Measurements from ENCODE around the gene R3HCC1L.
"Not testable (repeated sequence)": the region's sequence is repeated elsewhere in the genome, so short reads cannot be mapped to it uniquely, and the experiment has no call there.

Gene R3HCC1L

DNA sequence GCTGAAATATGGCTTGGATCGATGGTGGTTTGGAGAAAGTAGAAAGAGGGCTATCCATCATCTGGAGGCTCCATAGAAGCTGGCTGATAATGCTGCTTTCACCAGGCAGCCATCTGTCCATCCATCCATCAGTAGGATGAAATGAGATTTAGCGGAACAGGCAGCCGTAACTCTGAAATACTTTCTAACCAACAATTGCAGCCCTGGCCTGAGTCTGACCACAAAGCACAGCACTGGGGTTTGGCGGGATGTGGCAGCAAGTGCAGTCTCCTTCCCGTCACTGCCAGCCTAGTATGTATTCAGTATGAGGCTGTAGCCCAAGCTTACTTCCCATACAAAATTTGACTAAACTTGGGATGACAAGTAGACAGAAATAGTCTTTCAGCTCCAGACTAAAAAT lies 38.0 kb downstream of the R3HCC1L start:
- DNase-seq (ENCODE audit: low spot score) = no peak

- DNase-seq (ENCODE audit: low spot score) = no peak
These were observed 38.8 kb downstream of the R3HCC1L start for GRCh38 chr10:98173260-98173659.

- not testable (repeated sequence) for DNase-seq (ENCODE audit: low spot score)
These were observed 48.0 kb downstream of the R3HCC1L start for GRCh38 chr10:98182351-98182915.

DNA sequence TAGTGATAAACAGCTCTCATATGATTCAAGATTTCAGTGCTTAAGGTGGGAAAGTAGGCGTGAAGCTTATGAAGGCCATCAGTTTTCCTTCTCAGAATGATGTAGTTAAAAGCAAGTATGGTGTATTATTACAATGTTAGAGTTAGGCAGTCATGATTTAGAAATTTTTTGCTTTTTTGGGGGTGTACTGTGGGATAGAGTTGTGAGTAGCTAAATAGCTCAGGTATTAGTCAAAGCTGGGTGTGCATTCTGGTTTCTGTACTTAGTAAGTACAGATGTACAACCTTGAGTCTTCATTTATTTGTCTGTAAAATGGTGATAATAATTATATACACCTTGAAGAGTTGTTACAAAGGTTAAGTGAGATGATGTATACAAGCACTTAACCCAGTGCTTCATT lies 52.2 kb downstream of the R3HCC1L start:
- DNase-seq (ENCODE audit: low spot score) = no peak

DNA sequence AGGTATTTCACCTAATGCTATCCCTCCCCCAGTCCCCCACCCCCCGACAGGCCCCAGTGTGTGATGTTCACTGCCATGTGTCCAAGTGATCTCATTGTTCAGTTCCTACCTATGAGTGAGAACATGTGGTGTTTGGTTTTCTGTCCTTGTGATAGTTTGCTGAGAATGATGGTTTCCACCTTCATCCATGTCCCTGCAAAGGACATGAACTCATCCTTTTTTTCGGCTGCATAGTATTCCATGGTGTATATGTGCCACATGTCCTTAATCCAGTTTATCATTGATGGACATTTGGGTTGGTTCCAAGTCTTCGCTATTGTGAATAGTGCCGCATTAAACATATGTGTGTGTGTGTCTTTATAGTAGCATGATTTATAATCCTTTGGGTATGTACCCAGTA lies 56.3 kb downstream of the R3HCC1L start:
- not testable (repeated sequence) for DNase-seq (ENCODE audit: low spot score)

DNA sequence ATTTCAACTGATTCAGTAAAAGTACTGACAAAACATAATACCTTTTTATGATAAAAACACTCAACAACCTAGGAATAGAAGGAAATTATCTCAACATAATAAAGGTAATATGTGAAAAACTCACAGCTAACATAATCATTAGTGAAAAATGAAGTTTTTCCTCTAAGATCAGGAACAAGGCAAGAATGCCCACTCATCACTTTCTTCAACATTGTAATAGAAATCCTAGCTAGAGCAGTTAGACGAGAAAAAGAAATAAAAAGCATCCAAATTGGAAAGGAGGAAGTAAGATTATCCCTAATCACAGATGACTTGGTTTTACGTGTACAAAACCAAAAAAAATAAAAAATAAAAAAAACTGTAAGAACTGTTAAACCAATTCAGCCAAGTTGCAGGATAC lies 58.6 kb downstream of the R3HCC1L start:
- DNase-seq (ENCODE audit: low spot score) = no peak

DNA sequence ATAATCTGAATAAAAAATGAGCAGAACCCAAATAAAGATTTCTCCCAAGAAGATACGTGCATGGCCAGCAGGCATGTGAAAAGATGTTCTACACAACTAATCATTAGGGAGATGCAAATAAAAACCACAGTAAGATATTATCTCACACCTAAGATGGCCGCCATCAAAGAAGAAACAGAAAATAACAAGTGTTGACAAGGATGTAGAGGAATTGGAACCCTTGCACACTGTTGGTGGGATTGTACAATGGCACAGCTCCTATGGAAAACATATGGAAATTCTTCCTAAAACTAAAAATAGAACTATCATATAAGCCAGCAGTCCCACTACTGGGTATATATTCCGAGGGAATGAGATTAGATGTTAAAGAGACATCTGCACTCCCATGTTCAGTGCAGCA lies 60.2 kb downstream of the R3HCC1L start:
- no peak for DNase-seq (ENCODE audit: low spot score)

GRCh38 chr10:98195120-98195519 lies 60.7 kb downstream of the R3HCC1L start:
- no peak for DNase-seq (ENCODE audit: low spot score)

DNA sequence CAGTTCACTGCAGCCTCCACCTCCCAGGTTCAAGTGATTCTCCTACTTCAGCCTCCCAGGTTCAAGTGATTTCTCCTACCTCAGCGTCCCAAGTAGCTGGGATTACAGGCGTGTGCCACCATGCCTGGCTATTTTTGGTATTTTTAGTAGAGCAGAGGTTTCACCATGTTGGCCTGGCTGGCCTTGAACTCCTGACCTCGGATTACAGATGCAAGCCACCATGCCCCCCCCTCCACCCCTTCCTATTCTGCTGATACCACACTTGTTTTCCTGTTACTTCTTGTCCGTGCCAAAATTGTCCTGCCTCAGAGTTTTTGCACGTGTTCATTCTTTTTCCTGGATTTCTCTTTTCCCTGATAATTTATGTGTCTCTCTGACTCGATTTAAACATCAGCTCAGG lies 62.5 kb downstream of the R3HCC1L start:
- DNase-seq (ENCODE audit: low spot score) = no peak

DNA sequence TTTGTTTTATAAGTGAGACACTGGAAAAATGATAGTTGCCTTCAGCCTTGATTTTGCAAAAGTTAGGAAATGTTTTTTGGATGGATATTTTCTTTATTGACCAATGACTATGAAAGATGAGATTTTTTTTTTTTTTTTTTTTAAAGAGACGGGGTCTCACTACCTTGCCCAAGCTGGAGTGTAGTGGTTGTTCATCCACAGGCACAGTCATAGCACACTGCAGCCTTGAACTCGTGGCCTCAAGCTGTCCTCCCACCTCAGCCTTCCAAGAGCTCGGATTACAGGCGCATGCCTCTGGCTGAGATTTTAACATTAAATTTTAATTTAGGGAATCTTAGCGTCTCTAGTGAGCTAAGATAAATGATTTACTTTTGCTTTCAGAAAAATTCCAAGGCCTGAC lies 67.3 kb downstream of the R3HCC1L start:
- DNase-seq (ENCODE audit: low spot score) = no peak

GRCh38 chr10:98202378-98202777 lies 67.9 kb downstream of the R3HCC1L start:
- no peak for DNase-seq (ENCODE audit: low spot score)

DNA sequence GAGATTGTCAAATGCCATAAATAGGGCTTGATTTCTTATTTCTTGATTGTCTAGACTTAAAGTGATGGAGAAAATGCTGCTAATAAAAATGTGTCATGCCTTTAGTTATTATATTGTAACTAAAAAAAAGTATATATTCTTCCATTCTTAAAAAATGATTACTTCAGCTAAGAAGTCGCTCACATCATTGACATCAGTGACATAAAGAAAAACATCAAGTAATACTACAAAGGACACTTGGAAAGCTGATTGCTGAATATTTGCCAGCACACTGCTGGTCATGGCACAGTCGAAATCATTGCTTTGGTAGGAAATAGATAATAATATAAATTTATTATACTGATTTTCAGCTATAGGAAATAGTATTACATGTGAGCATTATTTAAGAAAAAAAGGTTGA lies 70.9 kb downstream of the R3HCC1L start:
- DNase-seq (ENCODE audit: low spot score) = no peak

GRCh38 chr10:98208925-98209324 lies 74.5 kb downstream of the R3HCC1L start:
- DNase-seq (ENCODE audit: low spot score) = no peak

DNA sequence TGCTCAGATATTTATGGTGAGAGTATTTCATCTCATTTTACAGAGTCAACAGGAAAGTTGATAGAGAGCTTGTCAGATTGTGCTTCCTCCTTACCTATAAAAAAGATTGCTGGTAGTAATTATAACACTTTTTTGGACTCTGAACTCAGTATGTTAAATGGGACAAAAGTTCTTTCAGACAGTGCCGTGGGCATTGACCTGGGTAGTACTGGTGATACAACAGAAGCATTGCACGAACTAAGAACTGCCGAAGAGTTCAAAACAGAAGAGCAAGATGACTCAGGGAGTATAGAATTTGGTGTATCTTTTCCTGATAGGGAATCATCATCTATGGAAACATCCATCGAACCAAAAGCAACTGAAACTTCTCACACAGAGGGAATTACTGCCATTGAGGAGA lies 75.0 kb downstream of the R3HCC1L start:
- no peak for DNase-seq (ENCODE audit: low spot score)

DNA sequence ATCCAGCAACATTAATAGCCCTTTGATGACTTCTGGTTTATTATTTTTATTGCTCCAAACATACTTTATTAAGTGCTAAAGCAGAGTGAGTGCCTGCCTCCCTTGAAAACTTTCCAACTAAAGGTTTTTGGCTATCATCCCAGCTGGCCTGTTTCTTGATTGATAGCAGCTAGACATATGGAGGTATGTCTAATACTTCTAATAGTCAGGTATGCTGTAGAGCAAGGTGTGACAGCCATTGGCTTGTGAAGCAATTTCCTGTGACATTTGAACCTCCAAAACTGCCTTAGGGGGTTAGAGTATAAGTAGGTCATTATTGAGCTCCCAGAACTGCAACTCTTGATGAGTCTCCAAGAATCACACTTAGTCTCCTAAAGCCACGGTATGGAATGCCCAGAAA lies 77.7 kb downstream of the R3HCC1L start:
- no peak for DNase-seq (ENCODE audit: low spot score)

GRCh38 chr10:98213740-98214139 lies 79.3 kb downstream of the R3HCC1L start:
- DNase-seq (ENCODE audit: low spot score) = no peak

DNA sequence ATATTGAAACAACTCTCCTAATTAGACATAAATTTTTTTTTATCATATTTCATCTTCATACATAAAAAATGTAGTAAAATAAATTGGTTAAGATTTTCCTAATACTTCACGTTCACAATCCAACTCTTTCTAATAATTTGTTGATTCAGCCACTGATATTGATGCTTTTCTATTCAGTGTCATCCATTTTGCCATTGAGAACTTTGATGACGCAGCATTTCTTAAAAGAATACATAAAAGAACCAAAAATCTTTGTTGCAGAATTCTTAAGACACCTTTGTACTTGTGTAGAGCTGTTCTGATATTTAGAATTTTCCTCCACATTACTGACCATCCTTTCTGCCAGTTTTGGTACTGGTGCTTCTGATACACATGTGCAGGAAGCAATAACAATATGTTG lies 80.9 kb downstream of the R3HCC1L start:
- no peak for DNase-seq (ENCODE audit: low spot score)

DNA sequence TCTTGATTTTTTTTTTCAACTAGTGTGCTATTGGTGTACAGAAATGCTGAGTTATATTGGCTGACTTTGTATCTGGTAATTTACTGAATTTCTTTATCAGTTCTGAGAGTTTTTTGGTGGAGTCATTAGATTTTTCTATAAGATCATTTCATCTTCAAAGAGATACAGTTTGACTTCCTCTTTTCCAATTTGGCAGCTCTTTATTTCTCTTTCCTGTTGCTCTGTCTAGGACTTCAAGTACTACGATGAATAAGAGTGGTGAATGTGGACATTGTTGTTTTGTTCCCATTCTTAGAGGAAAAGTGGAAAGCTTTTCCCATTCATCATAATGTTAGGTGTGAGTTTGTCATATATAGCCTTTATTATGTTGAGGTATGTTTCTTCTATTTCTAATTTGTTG lies 83.3 kb downstream of the R3HCC1L start:
- no peak for DNase-seq (ENCODE audit: low spot score)

GRCh38 chr10:98223874-98224273 lies 89.4 kb downstream of the R3HCC1L start:
- no peak for DNase-seq (ENCODE audit: low spot score)

- no peak for DNase-seq (ENCODE audit: low spot score)
These were observed 90.1 kb downstream of the R3HCC1L start for GRCh38 chr10:98224509-98224908.

- DNase-seq (ENCODE audit: low spot score) = no peak
These were observed 90.5 kb downstream of the R3HCC1L start for GRCh38 chr10:98224996-98225395.

DNA sequence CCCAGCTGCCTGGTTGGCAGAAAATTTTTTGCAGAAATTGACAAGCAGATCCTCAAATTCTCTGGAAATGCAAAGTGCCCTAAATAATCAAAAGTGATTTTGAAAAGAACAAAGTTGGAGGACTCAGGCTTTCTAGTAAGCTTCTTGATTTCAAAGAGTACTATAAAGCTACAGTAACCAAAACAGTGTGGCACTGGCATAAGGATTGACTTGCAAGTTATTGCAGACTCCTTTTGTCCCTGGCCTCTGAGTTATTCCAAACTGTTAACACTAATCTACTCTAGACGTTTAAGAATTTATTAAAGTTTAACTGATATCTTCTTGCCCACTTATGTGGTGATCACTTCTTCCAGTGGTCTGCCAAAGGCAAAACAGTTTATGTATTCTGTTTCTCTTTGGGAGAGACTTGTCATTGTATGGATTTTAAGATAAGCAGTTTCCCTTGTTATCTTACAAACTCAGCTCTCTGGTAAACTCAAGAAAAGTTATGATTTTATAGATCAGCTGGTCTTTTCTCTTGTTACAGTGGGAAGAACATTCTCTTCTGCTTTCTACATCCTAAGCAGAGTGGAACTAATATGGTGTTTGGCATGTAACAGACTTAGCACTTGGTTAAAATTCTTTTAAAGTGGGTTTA lies 92.2 kb downstream of the R3HCC1L start:
- DNase-seq (ENCODE audit: low spot score) = no peak

DNA sequence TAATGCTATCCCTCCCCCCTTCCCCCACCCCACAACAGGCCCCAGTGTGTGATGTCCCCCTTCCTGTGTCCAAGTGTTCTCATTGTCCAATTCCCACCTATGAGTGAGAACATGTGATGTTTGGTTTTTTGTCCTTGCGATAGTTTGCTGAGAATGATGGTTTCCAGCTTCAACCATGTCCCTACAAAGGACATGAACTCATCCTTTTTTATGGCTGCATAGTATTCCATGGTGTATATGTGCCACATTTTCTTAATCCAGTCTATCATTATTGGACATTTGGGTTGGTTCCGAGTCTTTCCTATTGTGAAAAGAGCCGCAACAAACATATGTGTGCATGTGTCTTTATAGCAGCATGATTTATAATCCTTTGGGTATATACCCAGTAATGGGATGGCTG lies 93.3 kb downstream of the R3HCC1L start:
- DNase-seq (ENCODE audit: low spot score) = not testable (repeated sequence)

- DNase-seq (ENCODE audit: low spot score) = not testable (repeated sequence)
These were observed 93.8 kb downstream of the R3HCC1L start for GRCh38 chr10:98228266-98228665.

All from globus pallidus (tissue), 1 donor.